Femur (tissue), 1 donor: ENCODE measurements around the gene NAMPT.

Source experiments
- DNase-seq: peaks from one replicate; pipeline ENCODE4 v3.0.0-alpha.2; 2017

Gene NAMPT

GRCh38 chr7:106270122-106270977, 14.4 kb downstream of the NAMPT start:
- DNase-seq = no peak

- DNase-seq = no peak
Observed at GRCh38 chr7:106269254-106269961, 15.4 kb downstream of the NAMPT start.

- no peak for DNase-seq
Observed at GRCh38 chr7:106265133-106265532, 19.6 kb downstream of the NAMPT start.

DNA sequence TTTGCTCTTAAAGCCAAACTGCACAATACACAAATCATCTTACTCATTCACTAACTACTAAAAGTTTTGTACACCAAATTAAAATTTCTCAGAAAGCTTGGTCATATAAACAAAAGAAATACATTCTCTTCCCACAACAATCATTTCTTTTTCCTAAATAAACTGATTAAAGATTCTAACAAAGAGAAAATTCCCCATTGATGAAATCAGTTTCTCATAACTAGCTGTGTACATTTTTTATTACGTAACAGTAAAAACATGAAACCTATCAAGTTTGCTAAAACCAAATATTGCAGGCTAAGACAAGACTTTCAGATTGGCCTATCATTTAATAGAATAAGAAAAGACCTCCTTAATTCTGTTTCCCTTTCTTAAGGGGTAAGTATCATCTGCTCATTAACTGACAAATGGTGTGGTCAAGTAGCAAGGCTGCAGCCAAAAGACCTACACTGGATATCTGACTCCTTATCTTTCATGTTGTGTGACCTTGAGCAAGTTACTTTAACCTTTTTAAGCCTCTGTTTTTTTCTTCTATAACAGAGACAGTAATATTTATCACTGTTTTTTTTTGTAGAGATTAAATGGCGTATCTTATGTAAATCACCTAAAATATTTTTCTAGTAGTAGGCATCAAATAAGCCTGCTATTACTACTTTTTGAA, 22.4 kb downstream of the NAMPT start:
- DNase-seq = no peak

- DNase-seq = no peak
Observed at GRCh38 chr7:106260136-106260561, 24.6 kb downstream of the NAMPT start.

DNA sequence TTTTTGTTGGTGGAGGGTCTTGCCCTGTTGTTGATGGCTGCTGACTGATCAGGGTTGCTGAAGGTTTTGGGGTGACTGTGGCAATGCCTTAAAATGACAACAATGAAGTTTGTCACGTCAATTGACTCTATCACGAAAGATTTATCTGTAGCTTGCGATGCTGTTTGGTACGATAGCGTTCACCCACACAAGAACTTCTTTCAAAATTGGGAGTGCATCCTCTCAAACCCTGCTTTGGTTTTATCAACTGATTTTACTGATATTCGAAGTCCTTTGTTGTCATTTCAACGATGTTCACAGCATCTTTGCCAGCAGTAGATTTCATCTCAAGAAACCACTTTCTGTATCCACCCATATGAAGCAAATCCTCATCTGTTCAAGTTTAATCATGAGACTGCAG, 26.0 kb downstream of the NAMPT start:
- no peak for DNase-seq

DNA sequence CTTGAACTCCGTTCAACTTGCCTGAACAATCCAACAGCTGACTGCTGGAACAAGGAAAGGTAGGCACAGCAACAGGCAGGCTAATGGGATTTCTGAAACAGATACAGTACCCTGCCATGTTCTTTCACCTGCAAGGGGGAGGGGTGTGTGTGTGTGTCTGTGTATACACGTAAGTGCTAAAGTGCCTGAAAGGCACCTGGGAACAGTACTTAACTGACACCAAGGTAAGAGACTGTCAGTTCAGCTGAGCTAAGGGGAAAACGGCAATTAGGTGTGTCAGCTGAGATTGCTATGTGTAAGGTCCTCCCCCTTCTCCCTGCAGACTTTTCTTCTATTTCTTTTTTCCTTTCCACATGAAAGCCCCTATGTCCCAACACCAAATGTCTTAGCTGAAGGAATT, 27.0 kb downstream of the NAMPT start:
- no peak for DNase-seq

DNA sequence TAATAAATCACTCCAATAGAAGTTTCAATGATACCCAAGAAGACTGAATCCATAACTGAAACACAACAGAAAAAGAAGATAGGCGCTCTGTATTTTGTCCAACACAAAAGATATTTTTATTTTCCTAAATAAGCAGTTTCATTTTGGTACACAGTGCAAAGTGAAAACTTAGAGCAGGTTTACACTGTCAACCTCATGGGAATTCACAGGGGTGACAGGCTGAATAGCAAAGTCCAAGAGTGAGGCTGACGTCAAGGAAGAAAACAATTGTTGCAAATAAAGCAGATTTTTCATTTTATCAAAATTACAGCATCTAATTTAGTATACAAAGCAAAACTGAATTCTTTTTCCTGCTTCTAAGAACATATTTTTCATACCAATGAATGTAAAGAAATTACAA, 28.6 kb downstream of the NAMPT start:
- no peak for DNase-seq

DNA sequence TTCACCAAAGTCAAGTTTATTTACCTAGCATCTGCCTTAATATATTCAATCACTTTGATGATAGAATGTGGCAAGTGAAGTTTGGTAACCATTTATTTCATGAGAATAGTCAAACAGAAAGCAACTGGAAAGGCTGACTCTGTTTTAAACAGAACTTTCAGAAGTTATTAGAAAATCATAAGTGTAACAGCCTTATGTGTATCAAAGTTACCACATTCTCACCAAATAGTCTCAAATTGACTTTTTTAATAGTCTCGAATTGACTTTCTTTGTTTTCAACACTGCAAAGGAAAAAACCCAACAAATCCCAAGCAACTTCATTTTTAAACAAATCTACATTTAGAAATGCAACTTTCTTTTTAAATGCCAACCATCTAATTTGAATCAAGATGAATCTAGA, 29.5 kb downstream of the NAMPT start:
- no peak for DNase-seq

DNA sequence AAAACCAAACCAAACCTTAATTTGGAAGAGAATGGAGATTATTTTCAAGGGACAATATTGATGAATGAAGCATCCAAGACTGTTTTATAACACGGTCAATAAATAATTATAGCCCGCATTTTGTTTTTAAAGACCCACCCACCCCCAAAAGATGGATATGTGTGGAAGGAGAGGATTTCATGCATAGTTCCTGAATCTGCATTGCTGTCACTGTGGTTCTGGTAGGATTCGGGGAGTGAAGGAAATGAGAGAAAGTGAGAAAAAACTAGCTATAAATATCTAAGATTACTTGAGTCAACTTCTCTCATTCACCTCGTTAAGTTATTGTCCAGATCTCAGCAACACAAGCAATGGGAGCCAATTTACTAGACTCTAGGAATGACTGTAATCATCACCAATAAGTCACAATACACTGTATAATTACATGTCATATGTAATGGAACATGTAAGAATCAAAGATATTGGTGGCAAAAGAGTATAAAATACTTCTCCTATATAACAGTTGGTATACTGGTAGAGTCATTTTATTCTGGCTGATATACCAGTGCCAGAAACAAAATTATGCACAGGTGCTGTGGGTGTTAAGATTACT, 30.2 kb downstream of the NAMPT start:
- DNase-seq = no peak

DNA sequence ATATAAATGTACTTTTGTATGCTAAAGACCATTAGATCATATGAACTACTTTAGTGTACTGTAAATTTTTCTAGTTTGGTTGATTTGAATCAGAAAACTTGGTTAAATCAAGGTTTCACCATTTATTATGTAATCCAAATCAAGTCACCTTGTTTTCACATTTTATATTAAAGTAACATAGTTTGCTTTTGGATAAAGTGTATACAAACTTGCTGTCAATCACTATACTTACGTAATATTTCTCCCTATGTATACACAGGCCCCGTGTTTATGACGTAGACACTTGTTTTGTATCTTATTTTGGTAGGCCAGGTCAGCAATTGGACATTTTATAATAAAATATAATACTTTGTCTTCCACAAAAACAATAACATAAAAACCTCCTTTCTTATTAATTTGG, 32.2 kb downstream of the NAMPT start:
- DNase-seq = no peak

GRCh38 chr7:106249488-106249887, 35.3 kb downstream of the NAMPT start:
- no peak for DNase-seq

DNA sequence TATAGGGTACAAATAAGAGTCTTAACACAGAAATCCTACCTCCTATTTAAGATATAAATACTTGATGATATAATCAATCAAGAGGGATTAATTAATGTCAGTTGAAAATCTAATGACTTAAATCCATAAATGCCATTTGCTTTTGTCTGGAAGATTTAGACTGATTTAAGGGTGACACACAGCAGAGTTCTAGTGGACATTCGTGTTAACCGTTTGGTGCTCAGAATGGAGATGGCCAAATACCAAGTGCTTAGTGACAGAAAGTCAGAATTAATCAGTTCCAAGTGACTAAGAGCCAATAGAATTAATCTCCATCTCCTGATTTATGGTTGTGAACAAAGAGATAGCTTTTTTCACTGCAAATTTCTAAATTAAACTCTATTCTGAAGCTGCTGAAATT, 36.2 kb downstream of the NAMPT start:
- DNase-seq = no peak

DNA sequence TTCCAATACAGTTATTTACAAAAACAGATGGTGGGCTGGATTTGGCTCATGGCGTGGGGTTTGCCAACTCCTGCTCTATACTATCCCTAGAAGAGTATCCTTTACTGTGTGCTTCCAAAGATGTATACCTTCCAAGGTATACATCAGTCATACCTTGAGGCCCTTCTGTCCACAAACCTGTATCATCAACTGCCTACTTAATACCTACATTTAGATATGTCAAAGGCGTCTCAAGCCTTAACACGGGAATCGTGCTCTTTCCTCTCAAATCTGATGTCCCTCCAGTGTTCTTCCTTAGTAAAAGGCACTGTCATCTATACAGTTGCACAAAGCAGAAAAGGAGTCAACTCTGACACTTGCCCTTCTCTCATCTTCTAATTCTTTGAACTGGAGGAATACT, 36.9 kb downstream of the NAMPT start:
- DNase-seq = no peak

GRCh38 chr7:106246902-106247711, 37.7 kb downstream of the NAMPT start:
- no peak for DNase-seq

- DNase-seq = no peak
Observed at GRCh38 chr7:106243893-106244292, 40.9 kb downstream of the NAMPT start.

DNA sequence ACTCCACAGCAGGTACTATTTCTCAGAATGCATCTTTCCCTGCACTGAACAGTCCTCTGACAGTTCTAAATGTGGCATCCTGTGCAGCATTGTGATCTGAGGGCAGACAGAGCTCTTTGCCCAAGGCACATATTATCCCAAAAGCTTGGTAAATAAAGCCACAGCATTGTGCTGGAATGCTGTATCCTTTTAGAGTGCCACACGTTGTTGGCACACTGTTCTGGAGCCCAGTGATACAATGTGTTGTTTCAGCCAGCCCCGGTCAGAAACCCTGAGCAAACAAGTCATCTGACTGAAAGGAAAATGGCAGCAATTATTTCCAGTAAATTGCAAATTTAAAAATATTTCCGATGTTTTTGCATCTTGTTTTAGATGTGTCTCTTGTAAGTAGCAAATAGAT, 45.4 kb downstream of the NAMPT start:
- no peak for DNase-seq

DNA sequence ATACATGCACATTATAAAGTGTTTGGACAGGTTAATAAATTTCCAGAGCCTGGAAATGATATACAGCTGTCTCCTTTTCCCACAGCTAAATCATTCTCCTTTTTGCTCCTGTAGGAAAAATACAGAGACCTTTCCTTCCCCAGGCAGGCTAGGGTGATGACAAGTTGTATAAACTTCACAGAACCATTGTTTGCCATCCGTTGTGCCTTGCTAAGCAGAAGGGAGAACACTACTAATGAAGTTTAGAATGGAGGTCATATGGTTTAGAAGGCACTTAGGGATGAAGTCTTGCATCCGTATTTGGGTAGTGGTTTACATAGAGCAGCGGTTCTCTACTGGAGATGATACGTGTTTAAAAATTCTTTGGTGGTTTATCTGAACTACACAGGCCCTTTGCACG, 46.0 kb downstream of the NAMPT start:
- DNase-seq = no peak

- DNase-seq = no peak
Observed at GRCh38 chr7:106236065-106236464, 48.7 kb downstream of the NAMPT start.

- no peak for DNase-seq
Observed at GRCh38 chr7:106234425-106234824, 50.4 kb downstream of the NAMPT start.

GRCh38 chr7:106231856-106232490, 52.8 kb downstream of the NAMPT start:
- DNase-seq = no peak

GRCh38 chr7:106225856-106226255, 58.9 kb downstream of the NAMPT start:
- no peak for DNase-seq
